Measurements from ENCODE around the gene ARHGEF17. TPM values are rescaled to one million over a fixed set of nuclear protein-coding genes. Genes with fewer than 3 reads are reported as not detected.
"Not testable (repeated sequence)": the region's sequence is repeated elsewhere in the genome, so short reads cannot be mapped to it uniquely, and the experiment has no call there.

ARHGEF17 gene
- polyA plus RNA-seq (2012; ENCODE audit: insufficient read depth, insufficient read length) = 4.4 TPM

DNA sequence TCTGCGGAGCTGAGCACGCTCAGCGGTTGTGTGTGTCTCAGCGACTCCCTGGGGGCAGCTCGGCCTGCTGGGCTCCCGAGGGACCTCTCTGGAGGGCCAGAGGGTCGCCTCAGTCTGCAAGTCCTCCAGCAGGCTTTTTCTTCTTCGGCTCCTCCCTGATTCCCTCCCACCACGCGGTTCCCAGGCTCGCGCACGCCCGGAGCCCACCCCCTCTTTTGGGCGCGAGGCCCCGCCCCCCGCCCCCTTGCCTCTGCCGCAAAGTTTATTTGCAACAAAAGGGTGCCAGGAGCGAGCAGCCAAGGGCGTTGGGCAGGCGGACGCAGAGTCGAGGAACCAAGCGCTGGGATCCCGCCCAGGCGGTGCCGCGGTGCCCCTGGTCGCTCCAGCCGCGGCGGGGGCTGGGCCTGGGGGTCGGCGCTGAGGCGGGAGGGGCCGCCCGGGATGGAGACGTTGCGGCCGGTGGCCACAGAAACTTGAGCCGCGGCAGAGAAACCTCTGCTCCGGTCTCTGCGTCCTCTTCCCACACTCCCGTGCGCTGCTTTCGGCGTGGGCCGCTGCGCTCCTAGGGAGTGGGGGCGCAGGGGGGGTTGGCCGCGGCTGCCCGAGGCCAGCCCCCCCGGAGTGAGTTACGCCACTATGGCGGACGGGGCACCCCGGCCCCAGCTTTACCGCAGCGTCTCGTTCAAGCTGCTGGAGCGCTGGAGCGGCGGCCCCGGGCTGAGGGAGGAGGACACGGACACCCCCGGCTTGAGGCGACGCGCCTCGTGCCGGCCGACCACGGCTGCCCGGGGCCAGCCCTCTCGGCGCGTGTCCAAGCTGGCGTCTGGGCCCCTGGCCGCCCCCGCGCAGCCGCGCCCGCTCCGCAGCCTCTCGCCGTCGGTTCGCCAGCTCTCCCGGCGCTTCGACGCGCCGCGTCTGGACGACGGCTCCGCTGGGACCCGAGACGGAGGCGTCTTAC, at the start of gene ARHGEF17:
ARHGEF17 (plus strand) TSS at position 274 of the 958 bp plus-strand sequence; CDS start at position 637, 363 bp downstream.
- peak within 1 kb of the TSS; percentile 74 for H3K4me3 ChIP-seq (ENCODE audit: low read length)
- peak; percentile 52 for DNase-seq (ENCODE audit: low read depth, low spot score)

- DNase-seq (ENCODE audit: low read depth, low spot score) = no peak
- no peak overlapping the region for H3K4me3 ChIP-seq (ENCODE audit: low read length)
These were observed 48.5 kb upstream of the ARHGEF17 start for GRCh38 chr11:73259406-73260126.

- DNase-seq (ENCODE audit: low read depth, low spot score) = no peak
These were observed 48.0 kb upstream of the ARHGEF17 start for GRCh38 chr11:73260127-73260457.

DNA sequence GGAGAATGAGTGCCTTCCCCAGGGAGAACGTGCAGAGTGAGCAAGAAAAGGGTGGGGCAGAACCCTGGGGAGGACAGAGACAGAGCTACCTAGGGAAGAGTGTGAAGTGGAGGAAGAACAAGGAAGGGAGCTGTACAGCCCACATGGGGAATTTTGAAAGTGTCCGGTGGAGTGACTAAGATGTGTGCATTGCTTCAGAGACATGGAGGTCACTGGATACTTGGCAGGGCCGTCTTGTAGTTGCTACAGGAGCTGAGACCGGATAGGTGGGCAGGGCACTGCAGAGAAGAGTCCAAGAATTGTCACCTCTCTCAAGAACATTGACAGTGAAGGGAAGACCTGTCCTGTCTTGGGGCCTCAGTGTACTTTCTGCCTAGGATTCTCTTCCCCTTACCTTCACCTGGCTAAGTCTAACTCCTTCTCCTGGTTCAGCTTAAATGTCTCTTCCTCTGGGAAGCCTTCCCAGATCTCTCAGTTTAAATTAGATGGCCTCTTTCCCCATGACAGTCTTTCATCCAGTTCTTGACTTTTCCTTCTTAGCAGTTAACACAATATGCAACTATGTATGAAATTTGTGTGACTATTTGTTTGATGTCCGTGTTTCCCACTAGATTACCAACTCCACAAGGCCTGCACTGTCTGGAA, 45.1 kb upstream of the ARHGEF17 start:
- no peak for DNase-seq (ENCODE audit: low read depth, low spot score)
- H3K4me3 ChIP-seq (ENCODE audit: low read length) = no peak overlapping the region

More at GRCh38 chr11:73260127-73260457, 48.0 kb upstream of the ARHGEF17 start:
- H3K4me3 ChIP-seq (ENCODE audit: low read length) = no peak overlapping the region

GRCh38 chr11:73263640-73264039, 44.4 kb upstream of the ARHGEF17 start:
- DNase-seq (ENCODE audit: low read depth, low spot score) = no peak
- no peak overlapping the region for H3K4me3 ChIP-seq (ENCODE audit: low read length)

DNA sequence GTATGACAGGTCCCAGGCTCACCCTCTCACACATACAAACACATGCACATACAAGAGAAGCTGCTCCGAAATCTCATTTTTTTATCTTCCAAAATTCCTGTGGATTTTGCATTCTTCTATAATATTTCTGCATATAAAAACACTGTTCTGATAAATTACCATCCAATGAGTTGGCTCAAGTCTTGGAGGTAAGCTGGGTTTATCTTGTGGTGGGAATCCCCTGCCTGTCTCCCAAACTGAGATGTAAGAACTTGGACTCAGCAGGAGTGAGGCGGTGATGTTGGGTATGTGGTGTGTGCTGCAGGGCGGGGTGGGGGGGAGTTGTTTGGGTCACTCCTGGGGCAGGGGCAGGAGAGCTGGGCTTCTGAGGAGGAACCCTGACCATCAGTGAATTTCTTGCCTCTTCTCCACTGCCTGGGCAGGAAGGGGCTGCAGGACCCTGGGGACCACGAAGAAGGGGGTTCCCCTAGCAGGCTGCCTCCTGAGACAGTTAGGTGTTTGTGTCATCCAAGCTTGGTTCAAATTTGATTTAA, 42.7 kb upstream of the ARHGEF17 start:
- no peak overlapping the region for H3K4me3 ChIP-seq (ENCODE audit: low read length)
- no peak for DNase-seq (ENCODE audit: low read depth, low spot score)

DNA sequence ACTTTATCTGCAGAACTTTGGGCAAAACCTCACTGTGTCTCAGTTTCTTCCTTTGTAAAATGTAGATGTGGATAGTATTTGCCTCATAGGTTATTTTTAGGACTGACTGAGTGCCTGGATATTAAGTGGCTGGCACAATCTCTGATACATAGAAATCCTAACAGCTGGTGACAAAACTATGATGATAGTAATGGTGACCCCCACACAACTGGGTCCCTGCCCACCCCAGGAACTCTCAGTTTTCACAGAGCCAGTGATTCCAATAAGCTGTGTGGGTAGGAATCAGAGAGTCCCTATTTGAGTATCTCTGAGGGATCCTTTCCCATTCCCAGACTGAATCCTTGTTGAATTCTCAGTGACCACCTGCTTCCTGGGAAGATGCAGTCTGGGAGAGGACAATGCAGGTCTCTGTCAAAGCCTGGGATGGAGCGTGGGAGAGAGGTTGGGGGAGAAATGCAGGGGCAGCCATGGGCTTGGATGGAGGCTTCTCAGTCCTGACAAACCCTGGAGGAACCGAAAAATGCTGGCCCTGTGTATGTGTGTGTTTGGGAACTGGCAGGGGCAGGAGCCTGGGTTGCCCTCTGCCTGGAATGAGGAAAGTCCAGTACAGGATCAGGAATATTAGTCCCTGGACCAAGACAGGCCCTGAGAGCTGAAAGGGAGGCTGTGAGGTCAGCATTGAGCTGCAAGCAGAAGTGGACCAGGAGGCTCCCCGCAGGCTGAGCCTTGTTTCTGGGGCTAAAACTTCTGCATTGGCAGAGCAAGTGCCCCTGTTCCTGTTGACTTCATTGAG, 42.0 kb upstream of the ARHGEF17 start:
- DNase-seq (ENCODE audit: low read depth, low spot score) = no peak
- no peak overlapping the region for H3K4me3 ChIP-seq (ENCODE audit: low read length)

GRCh38 chr11:73266646-73267020, 41.4 kb upstream of the ARHGEF17 start:
- DNase-seq (ENCODE audit: low read depth, low spot score) = no peak
- no peak overlapping the region for H3K4me3 ChIP-seq (ENCODE audit: low read length)

DNA sequence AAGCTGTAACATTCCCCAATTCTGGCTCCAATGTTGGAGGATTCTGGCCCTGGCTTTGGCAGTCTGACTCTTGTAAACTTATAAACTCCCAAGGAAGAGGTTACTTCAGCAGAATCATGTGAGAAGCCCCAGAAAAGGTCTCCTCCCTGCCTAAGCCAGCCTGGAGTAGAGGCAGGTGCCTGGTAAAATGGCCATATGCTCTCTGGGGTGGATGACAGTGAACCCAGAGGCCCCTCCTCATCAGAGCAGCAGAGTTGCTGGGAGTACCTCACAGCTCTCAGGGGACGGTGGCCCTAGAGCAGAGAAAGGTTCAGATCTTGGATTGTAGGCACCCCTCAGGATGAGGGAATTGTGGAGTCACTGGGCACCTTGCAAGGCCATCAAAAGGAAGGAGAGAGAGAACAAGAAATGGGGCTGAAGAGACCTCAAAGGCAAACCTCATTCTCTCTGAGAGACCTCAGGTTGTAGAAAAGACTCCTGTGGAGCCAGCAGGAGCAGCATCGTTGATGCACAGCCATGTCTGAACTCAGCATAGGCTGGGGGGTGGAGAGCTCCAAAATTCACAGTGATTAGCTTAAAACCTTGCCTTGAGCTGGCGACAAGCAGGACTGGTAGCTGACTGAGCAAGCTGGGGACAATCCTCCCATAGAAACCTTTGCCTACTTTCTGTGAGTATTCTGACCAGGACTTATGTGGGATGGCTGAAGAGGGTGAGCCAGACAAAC, 40.8 kb upstream of the ARHGEF17 start:
- DNase-seq (ENCODE audit: low read depth, low spot score) = no peak
- H3K4me3 ChIP-seq (ENCODE audit: low read length) = no peak overlapping the region

- DNase-seq (ENCODE audit: low read depth, low spot score) = no peak
These were observed 40.1 kb upstream of the ARHGEF17 start for GRCh38 chr11:73267906-73268540.

DNA sequence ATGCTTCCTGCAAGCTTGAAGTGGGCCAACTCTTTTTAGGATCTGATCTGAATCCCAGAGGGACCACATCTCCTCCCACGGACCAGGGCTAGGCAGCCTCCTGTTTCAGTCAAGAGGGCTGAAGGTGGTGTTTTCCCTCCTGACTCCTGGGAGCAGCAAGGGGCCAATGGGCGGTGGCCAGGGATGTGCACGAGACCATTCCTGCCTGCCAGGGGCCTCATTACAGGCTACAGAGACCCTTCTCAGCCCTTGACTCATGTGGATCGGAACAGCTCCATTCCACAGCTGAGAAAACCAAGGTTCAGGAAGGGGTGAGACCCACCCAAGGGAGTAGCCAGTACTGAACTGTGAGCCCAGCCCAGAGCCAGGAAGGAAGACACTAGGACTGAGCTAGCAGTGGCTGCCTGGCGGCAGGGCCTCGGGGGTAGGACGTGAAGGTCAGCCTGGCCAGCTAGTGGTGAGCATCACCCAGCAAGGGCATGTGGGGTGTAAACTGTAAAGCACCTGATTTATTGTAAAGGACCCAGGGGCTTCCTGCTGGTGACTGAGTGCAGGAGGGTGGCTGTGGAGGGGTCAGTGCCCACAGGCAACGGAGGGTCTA, 39.3 kb upstream of the ARHGEF17 start:
- no peak for DNase-seq (ENCODE audit: low read depth, low spot score)
- H3K4me3 ChIP-seq (ENCODE audit: low read length) = no peak overlapping the region

More at GRCh38 chr11:73267906-73268540, 40.1 kb upstream of the ARHGEF17 start:
- H3K4me3 ChIP-seq (ENCODE audit: low read length) = no peak overlapping the region

DNA sequence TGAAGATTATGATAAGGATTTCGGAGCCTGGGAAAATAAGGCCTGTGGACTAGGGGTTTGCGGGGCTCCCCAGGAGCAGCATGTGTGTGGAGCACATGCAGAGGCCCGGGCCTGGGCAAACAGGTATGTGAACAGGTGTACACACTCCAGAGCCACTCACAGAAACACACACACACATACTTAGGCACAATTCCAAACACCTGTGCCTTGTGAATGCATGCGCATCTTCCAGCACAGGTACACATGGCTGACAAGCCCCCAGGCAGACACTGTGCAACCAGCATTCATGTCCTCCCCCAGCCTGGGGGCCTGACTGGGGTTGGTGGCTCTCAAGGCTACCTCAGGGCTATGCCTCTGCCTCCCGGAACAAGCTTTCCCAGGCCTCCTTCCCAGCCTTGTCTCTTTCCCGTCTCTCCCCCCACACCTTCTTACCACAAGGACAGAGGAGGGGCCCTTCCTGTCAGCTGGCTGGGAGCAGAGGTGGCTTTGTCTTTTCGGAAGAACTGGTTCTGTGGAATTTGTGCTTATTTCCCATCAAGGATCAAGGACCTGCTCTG, 38.5 kb upstream of the ARHGEF17 start:
- no peak overlapping the region for H3K4me3 ChIP-seq (ENCODE audit: low read length)
- no peak for DNase-seq (ENCODE audit: low read depth, low spot score)

DNA sequence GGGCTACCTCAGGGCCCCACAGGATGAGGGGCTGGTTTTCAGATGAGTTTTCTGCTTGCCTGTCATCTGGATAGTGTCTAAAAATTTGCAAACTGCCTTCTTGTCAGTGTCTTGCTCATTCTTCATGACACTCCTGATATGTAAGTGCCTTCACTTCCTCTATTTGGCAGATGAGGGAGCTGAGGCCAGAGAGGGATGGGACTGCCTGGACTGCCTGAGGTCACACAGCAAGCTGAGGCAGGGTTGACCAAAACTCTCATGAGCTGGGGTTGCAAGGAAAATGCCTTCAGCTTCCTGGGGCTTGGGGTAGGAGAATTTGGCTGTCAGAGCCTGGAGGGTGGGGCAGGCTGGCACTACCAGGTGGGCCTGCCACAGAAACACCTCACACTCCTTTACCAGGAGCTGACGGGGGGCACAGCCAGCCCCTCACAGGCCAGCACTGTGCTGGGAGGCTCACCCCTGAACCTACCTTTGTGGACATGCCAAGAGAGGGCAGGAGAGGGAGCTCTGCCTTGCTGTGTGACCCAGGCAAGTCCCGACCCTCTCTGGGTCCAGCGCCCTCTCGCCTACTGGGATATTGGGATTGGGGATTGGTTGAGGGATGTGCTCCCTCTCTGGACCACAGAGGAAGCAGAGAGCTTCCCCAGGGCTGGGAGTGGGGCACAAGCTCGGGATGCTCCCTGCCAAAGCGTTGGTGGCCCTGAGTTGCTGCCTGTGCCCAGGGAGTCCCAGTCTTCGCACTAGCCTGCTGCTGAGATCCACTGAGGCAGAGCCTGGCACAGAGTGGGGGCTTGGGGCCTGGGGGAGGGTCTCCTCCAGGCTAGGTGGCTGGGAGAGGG, 37.8 kb upstream of the ARHGEF17 start:
- DNase-seq (ENCODE audit: low read depth, low spot score) = no peak
- no peak overlapping the region for H3K4me3 ChIP-seq (ENCODE audit: low read length)

DNA sequence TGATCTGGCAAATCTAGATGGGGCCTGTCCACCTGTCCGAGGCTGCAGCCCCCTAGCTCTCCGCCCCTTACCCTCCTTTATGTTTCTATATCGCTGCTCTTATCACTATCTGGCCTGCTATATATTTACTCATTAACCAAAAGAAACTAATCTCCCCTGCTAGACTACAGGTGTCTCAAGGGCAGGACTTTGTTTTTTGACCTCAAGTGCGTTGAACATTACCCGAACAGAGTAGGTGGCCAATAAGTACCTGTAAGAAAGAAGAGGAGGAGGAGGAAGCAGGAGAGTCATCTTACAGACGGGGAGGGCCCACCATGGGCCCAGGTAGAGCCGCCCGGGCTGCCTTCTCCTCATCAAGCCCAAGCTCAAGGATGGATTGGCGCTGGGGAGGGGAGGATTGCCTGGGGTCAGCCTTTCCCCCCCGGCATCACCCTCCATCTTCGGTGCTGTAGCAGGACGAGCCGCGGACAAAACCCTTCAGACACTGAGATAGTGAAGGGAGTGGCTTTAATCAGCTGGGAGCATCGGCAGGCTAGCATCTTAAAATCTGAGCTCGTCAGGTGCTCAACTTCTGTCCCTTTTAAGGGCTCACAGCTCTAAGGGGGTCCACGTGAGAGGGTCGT, 37.1 kb upstream of the ARHGEF17 start:
- DNase-seq (ENCODE audit: low read depth, low spot score) = no peak
- H3K4me3 ChIP-seq (ENCODE audit: low read length) = no peak overlapping the region

DNA sequence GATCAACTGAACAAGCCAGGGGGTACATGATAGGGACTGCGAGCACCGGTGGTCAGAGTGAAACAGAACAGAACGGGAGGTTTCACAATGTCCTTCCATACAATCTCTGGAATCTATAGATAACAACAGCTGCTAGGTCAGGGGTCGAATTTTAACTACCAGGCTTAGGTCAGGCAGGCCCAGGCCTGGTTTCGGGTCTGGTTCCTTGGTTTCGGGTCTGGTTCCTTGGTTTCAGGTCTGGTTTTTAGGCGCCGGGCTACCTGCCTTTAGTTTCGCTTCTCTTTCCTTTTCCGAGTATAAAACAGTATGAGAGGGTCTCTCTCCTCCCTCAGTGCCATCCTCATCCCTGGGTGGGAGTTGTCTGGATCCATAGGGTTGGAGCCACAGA, 36.6 kb upstream of the ARHGEF17 start:
- H3K4me3 ChIP-seq (ENCODE audit: low read length); DNase-seq (ENCODE audit: low read depth, low spot score): not testable (repeated sequence)
